HG03139 (cell line): ENCODE results near the gene JPH2.
"Not testable (repeated sequence)": the region's sequence is repeated elsewhere in the genome, so short reads cannot be mapped to it uniquely, and the experiment has no call there.

Experiments
- ATAC-seq: cut with Tn5 transposase; IDR thresholded peaks from one replicate; pipeline ENCODE4 v1.9.1; 2021; ENCODE audit not compliant: unreplicated experiment

The JPH2 gene

GRCh38 chr20:44187054-44187771, at the start of gene JPH2:
JPH2 (minus strand) TSS chr20:44187188; CDS start chr20:44186705, 483 bp downstream.
- no peak for ATAC-seq

GRCh38 chr20:44235702-44236101, 48.7 kb upstream of the JPH2 start:
- ATAC-seq: no peak

- ATAC-seq: no peak
Observed at GRCh38 chr20:44234566-44235317, 47.8 kb upstream of the JPH2 start.

GRCh38 chr20:44233436-44234016, 46.5 kb upstream of the JPH2 start:
- no peak for ATAC-seq

GRCh38 chr20:44232469-44232856, 45.5 kb upstream of the JPH2 start:
- not testable (repeated sequence) for ATAC-seq

GRCh38 chr20:44231713-44232468, 44.9 kb upstream of the JPH2 start:
- ATAC-seq: no peak

- ATAC-seq: no peak
Observed at GRCh38 chr20:44231193-44231592, 44.2 kb upstream of the JPH2 start.

- ATAC-seq: no peak
Observed at GRCh38 chr20:44228465-44229258, 41.7 kb upstream of the JPH2 start.

GRCh38 chr20:44224637-44225036, 37.6 kb upstream of the JPH2 start:
- ATAC-seq: no peak

- no peak for ATAC-seq
Observed at GRCh38 chr20:44223721-44224120, 36.7 kb upstream of the JPH2 start.

GRCh38 chr20:44222633-44223368, 35.8 kb upstream of the JPH2 start:
- no peak for ATAC-seq

GRCh38 chr20:44222027-44222426, 35.0 kb upstream of the JPH2 start:
- ATAC-seq: no peak

GRCh38 chr20:44221368-44221954, 34.5 kb upstream of the JPH2 start:
- no peak for ATAC-seq

- no peak for ATAC-seq
Observed at GRCh38 chr20:44219791-44220190, 32.8 kb upstream of the JPH2 start.

GRCh38 chr20:44219170-44219730, 32.3 kb upstream of the JPH2 start:
- ATAC-seq: no peak

- no peak for ATAC-seq
Observed at GRCh38 chr20:44218446-44218845, 31.5 kb upstream of the JPH2 start.

- no peak for ATAC-seq
Observed at GRCh38 chr20:44217342-44218092, 30.5 kb upstream of the JPH2 start.

- ATAC-seq: no peak
Observed at GRCh38 chr20:44215125-44215524, 28.1 kb upstream of the JPH2 start.
